ENCODE measurements around the gene HSPBAP1.
"Not testable (repeated sequence)": the region's sequence is repeated elsewhere in the genome, so short reads cannot be mapped to it uniquely, and the experiment has no call there.

HSPBAP1 gene

GRCh38 chr3:122732682-122733525 lies 60.7 kb downstream of the HSPBAP1 start:
- not testable (repeated sequence) for DNase-seq

- DNase-seq, result no peak
Observed at GRCh38 chr3:122730240-122730639, 63.4 kb downstream of the HSPBAP1 start.

- no peak for DNase-seq
Observed at GRCh38 chr3:122728756-122729514, 64.7 kb downstream of the HSPBAP1 start.

- DNase-seq, result no peak
Observed at GRCh38 chr3:122728186-122728585, 65.4 kb downstream of the HSPBAP1 start.

- no peak for DNase-seq
Observed at GRCh38 chr3:122727766-122728165, 65.9 kb downstream of the HSPBAP1 start.

- no peak for DNase-seq
Observed at GRCh38 chr3:122727294-122727693, 66.3 kb downstream of the HSPBAP1 start.

GRCh38 chr3:122725106-122725505 lies 68.5 kb downstream of the HSPBAP1 start:
- no peak for DNase-seq

GRCh38 chr3:122719273-122719921 lies 74.2 kb downstream of the HSPBAP1 start:
- DNase-seq, result no peak

GRCh38 chr3:122716667-122717066 lies 77.0 kb downstream of the HSPBAP1 start:
- DNase-seq, result no peak

GRCh38 chr3:122714273-122714672 lies 79.4 kb downstream of the HSPBAP1 start:
- DNase-seq, result no peak

GRCh38 chr3:122710616-122711251 lies 82.9 kb downstream of the HSPBAP1 start:
- not testable (repeated sequence) for DNase-seq

GRCh38 chr3:122705379-122705778 lies 88.3 kb downstream of the HSPBAP1 start:
- no peak for DNase-seq

- DNase-seq, result no peak
Observed at GRCh38 chr3:122700193-122700592, 93.4 kb downstream of the HSPBAP1 start.

- DNase-seq, result no peak
Observed at GRCh38 chr3:122697952-122698620, 95.5 kb downstream of the HSPBAP1 start.

GRCh38 chr3:122695927-122696561 lies 97.6 kb downstream of the HSPBAP1 start:
- no peak for DNase-seq

- no peak for DNase-seq
Observed at GRCh38 chr3:122694966-122695365, 98.7 kb downstream of the HSPBAP1 start.

GRCh38 chr3:122692674-122693073 lies 101.0 kb downstream of the HSPBAP1 start:
- no peak for DNase-seq

GRCh38 chr3:122691195-122691594 lies 102.4 kb downstream of the HSPBAP1 start:
- no peak for DNase-seq

GRCh38 chr3:122690096-122690495 lies 103.5 kb downstream of the HSPBAP1 start:
- no peak for DNase-seq

All from NK-92 treated with Interleukin-12 subunit alpha and Interleukin-12 subunit beta, amount 100 ng/mL, for 24 hours (cell line).